Activated CD4-positive, CD25-positive, alpha-beta regulatory T cell treated with anti-CD3 and anti-CD28 coated beads, Interleukin-2, amount 50 U/mL, for 16 hours (primary cell): ENCODE results near the gene MAP3K2.
A peak's percentile ranks its signal among the peaks of the same experiment; 100 is the strongest.

Experiments used
- DNase-seq: peaks from one replicate; pipeline ENCODE4 v3.0.0-alpha.2; 2020; ENCODE audit warnings: low read depth, low spot score

Gene MAP3K2

GRCh38 chr2:127407091-127407490 is 19.3 kb upstream of the MAP3K2 start:
- no peak for DNase-seq

- no peak for DNase-seq
These were observed 18.7 kb upstream of the MAP3K2 start for GRCh38 chr2:127406454-127406853.

GRCh38 chr2:127405255-127405610 is 17.5 kb upstream of the MAP3K2 start:
- no peak for DNase-seq

GRCh38 chr2:127404466-127405254 is 16.9 kb upstream of the MAP3K2 start:
- DNase-seq, result no peak

GRCh38 chr2:127403460-127403859 is 15.7 kb upstream of the MAP3K2 start:
- DNase-seq, result no peak

- no peak for DNase-seq
These were observed 14.3 kb upstream of the MAP3K2 start for GRCh38 chr2:127401757-127402695.

- DNase-seq, result no peak
These were observed 13.4 kb upstream of the MAP3K2 start for GRCh38 chr2:127400897-127401756.

- DNase-seq, result no peak
These were observed 12.7 kb upstream of the MAP3K2 start for GRCh38 chr2:127400533-127400896.

GRCh38 chr2:127398239-127398590 is 10.4 kb upstream of the MAP3K2 start:
- no peak for DNase-seq

GRCh38 chr2:127397568-127398238 is 9.9 kb upstream of the MAP3K2 start:
- DNase-seq, result no peak

GRCh38 chr2:127394492-127394891 is 6.7 kb upstream of the MAP3K2 start:
- no peak for DNase-seq

- DNase-seq, result no peak
These were observed 5.2 kb upstream of the MAP3K2 start for GRCh38 chr2:127392828-127393578.

- no peak for DNase-seq
These were observed 4.5 kb upstream of the MAP3K2 start for GRCh38 chr2:127392133-127392827.

- DNase-seq, result no peak
These were observed 2.1 kb upstream of the MAP3K2 start for GRCh38 chr2:127389778-127390435.

- no peak for DNase-seq
These were observed 819 bp upstream of the MAP3K2 start for GRCh38 chr2:127388423-127389164.

- DNase-seq, result peak; percentile 54
These were observed 766 bp downstream of the MAP3K2 start for GRCh38 chr2:127386764-127387654.

- no peak for DNase-seq
These were observed 1.5 kb downstream of the MAP3K2 start for GRCh38 chr2:127386246-127386645.

- DNase-seq, result no peak
These were observed 3.2 kb downstream of the MAP3K2 start for GRCh38 chr2:127384529-127384928.
